ENCODE measurements around the gene KBTBD12.

The KBTBD12 gene

DNA sequence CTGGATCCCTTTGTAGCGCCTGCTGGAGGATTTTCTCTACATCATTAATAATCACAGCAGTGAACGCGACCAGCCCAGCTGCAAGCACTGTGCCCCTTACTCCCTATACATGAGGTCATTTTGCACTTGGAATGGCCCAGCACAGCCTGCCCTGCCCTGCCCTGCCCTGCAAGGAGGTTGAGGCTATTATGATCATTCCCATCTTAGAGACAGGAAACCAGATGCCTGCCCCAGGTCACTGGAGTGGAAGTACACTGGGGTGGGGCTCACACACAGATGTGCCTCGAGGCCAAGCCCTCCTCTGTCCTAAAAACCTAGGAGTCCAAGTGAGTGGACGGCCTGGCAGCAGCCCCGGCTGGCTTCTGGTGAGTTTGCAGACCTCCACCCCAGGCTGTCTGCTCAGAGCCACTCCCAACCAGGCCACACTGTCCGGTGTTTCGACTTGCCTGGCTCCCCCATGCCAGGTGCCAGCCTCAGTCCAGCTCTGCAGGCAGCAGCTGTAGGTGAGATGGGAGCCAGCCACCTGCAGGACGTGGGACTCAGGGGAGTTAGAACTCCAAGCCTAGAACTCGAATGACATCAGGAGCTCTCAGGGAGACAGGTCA lies 106.8 kb downstream of the KBTBD12 start:
- DNase-seq = no peak

DNA sequence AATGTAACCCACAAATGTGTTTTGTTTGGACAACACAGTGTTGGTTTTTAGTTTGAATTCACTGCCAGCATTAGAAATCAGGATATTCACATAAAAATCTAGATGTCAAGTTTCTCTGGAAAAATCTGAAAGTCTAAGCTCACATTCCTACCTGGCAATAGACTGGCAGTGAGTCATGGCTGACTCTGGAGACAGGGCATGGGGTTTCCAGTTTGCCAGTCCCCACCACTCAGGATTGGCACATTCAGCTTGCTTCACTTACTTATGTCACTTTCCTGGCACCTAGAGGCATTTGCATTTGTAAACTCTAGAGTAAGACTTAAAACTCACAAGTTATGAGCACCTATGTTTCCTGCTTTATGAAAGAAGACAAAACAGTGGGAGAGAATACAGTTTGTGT lies 118.1 kb downstream of the KBTBD12 start:
- DNase-seq = no peak

DNA sequence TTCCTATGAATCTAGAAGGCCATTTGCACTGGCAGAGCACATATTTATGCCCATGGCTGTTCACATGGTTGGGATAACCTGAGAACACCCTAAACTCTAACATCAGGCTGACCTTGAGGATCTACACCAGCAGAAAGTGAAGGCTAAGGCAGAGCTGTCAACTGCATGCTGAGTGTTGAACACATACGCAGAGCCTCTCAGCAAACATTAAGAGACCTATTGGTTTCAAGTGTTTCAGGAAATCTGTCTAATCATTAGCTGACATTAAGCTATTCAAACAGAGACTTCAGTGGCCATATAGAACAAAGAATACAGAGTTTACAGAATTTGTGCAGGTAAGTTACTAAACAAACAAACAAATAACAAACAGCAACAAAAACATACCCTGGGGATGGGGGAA lies 121.1 kb downstream of the KBTBD12 start:
- DNase-seq = no peak

Measured in activated gamma-delta T cell treated with Interleukin-2 at 50 U/mL for 16 hours (primary cell).